PC-9 (cell line): Measurements from ENCODE around the gene DCAF16.
A peak's percentile ranks its signal among the peaks of the same experiment; 100 is the strongest.

ENCODE experiments used
- CTCF ChIP-seq: fragments of 200-600 bp; sonication (generic); conservative IDR thresholded peaks from 2 replicates; pipeline ENCODE4 v1.6.1; 2017; ENCODE audit warnings: mixed run types, antibody characterized with exemption, mild to moderate bottlenecking, moderate library complexity
- EZH2 ChIP-seq: fragments of 200-600 bp; sonication (generic); IDR thresholded peaks from 2 replicates; pipeline ENCODE4 v1.8.0; 2017; ENCODE audit warnings: antibody characterized with exemption, low read depth

DNA sequence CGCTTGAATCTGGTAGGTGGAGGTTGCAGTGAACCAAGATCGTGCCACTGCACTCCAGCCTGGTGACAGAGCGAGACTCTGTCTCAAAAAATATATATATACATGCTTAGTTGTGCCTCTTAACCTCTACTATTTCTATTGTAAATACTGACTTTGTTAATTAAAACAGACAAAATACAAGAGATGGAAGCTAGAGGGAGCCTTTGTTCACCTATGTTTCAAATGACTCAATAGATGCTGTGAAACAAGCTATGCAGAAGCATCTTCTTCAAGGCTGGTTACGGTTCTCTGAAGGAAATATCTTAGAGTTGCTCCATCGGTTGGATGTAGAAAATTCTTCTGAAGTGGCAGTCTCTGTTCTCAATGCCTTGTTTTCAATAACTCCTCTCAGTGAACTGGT lies 6.5 kb upstream of the DCAF16 start:
- TF ChIP-seq CTCF: peak; percentile 63
- no peak for TF ChIP-seq EZH2
